Upper lobe of left lung (tissue), 6 donors: ENCODE measurements around the gene LAMTOR2. TPM values are rescaled to one million over a fixed set of nuclear protein-coding genes. Genes with fewer than 3 reads are reported as not detected.

Source experiments
- ATAC-seq, 2 donors: fragments of 200-7000 bp; cut with Tn5 transposase; one replicate each; pipeline ENCODE4 v1.9.1; 2022; ENCODE audit warnings: mild to moderate bottlenecking in 2 of 2, moderate library complexity in 2 of 2; ENCODE audit not compliant: low FRiP score in 2 of 2
- DNase-seq, 2 donors: peaks; one replicate each; pipeline ENCODE4 v3.0.0-alpha.2; 2019 to 2020
- H3K27ac ChIP-seq, 4 donors: fragments of 200-600 bp; sonication (generic); one replicate each; pipeline ENCODE4 v1.5.1; 2016 to 2019
- H3K27me3 ChIP-seq, 4 donors: fragments of 200-600 bp; sonication (generic); one replicate each; pipeline ENCODE4 v1.5.1; 2017 to 2019
- H3K36me3 ChIP-seq, 4 donors: fragments of 200-600 bp; sonication (generic); one replicate each; pipeline ENCODE4 v1.5.1; 2016 to 2019
- H3K4me1 ChIP-seq, 4 donors: fragments of 200-600 bp; sonication (generic); one replicate each; pipeline ENCODE4 v1.5.1; 2018 to 2019
- H3K4me3 ChIP-seq, 4 donors: fragments of 200-600 bp; sonication (generic); one replicate each; pipeline ENCODE4 v1.5.1; 2017 to 2019; ENCODE audit warnings: mild to moderate bottlenecking in 2 of 4, moderate library complexity in 1 of 4
- H3K9me3 ChIP-seq, 4 donors: fragments of 200-600 bp; sonication (generic); one replicate each; pipeline ENCODE4 v1.5.1; 2018 to 2019
- CTCF ChIP-seq, 6 experiments: fragments of 450-650 bp in 4 of 6; fragments of 200-600 bp in 2 of 6; sonication (generic) in 2 of 6; IDR thresholded peaks; one replicate each; pipeline ENCODE4 v1.5.1; 2016 to 2019; ENCODE audit warnings: antibody characterized with exemption in 6 of 6
- EP300 ChIP-seq, 4 donors: sonication (generic); formaldehyde crosslinking; IDR thresholded peaks; one replicate each; pipeline ENCODE4 v1.5.1; 2017; ENCODE audit warnings: antibody characterized with exemption in 4 of 4, control low read depth in 2 of 4
- POLR2A ChIP-seq, 4 donors: fragments of 450-650 bp; IDR thresholded peaks; one replicate each; pipeline ENCODE4 v1.5.1; 2016 to 2017; ENCODE audit warnings: antibody characterized with exemption in 4 of 4, mild to moderate bottlenecking in 2 of 4
- POLR2AphosphoS5 ChIP-seq, 2 donors: sonication (generic); formaldehyde crosslinking; IDR thresholded peaks; one replicate each; pipeline ENCODE4 v1.5.1; 2017; ENCODE audit warnings: antibody characterized with exemption in 2 of 2
- WGBS, 2 donors: methylation state at CpG; one replicate each; pipeline ENCODE4 v1.1.5; 2017 to 2018; 5-methylcytosine and 5-hydroxymethylcytosine counted together
- total RNA-seq, 6 donors: library from RNA; depleted of rRNA in 4 of 6; stranded (reverse); fragments of >200 nt in 4 of 6; gene quantifications; one replicate each; pipeline versions ENCODE4 v1.1.0 to v1.2.1, GENCODE V29; 2016 to 2021
- donor health status: DM: no; HTN: no; CAD: no; lungs with moderate emphysema.
- donor health status: DM: no; HTN: yes; CAD: no; lungs with severe emphysema.

Gene LAMTOR2
- total RNA-seq, 6 donors from 2014 or later: 35.6 to 84.5 (median 68.8) TPM

GRCh38 chr1:156102633-156103511 is 48.3 kb downstream of the LAMTOR2 start:
- Histone ChIP-seq H3K36me3 (no peaks in the 10 kb centered on the region), H3K4me1 (peaks cover 45 to 63% (median 50%) of the 10 kb centered on the region in 4 donors), H3K9me3 (no peaks in the 10 kb centered on the region), H3K27ac (peak overlapping the region; percentile 90 to 96 (median 92)), H3K27me3 (no peaks in the 10 kb centered on the region), H3K4me3 (peak overlapping the region in 1 of 4 donors; percentile 27)
- ATAC-seq: peak in 1 of 2 donors; percentile 0
- WGBS, 2 donors: 74 to 76% methylated on average over 11 to 16 of the region's 16 CpGs
- TF ChIP-seq POLR2A (IDR thresholded peaks at IDR 0.05) (no peak), EP300 (IDR thresholded peaks at IDR 0.05) (no peak), CTCF (IDR thresholded peaks at IDR 0.05) (no peak), POLR2AphosphoS5 (IDR thresholded peaks at IDR 0.05) (no peak)
- DNase-seq: peak in 1 of 2 donors; percentile 43

DNA sequence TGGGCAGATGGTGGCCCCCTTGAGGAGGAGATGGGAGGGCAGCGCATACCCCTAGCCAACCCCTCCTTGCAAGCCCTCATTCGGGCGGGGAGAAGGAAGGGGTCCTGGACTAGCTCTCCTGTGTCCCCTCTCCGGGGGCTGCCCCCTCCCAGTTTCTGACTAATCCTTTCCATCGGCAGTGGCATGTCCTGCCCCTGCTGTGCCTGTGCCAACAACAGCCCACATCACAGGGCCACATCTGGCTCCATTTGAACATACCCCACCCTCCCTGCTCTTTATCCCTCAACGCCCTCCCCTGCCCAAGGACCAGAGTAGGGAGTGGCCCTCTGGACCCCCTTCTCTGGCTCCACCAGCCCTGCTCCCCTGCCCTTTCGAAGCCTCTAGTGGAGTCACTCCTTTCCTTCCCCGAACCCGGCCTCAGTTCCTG is 49.0 kb downstream of the LAMTOR2 start:
- H3K4me3 ChIP-seq: peak overlapping the region in 1 of 4 donors; percentile 27
- H3K36me3 ChIP-seq: no peaks in the 10 kb centered on the region
- 42 to 65% methylated on average over 9 of the region's 9 CpGs for WGBS, 2 donors
- no peak for TF ChIP-seq CTCF (IDR thresholded peaks at IDR 0.05)
- no peak for TF ChIP-seq POLR2A (IDR thresholded peaks at IDR 0.05)
- no peak for TF ChIP-seq POLR2AphosphoS5 (IDR thresholded peaks at IDR 0.05)
- no peak for TF ChIP-seq EP300 (IDR thresholded peaks at IDR 0.05)
- H3K9me3 ChIP-seq: no peaks in the 10 kb centered on the region
- ATAC-seq: peak in 1 of 2 donors; percentile 9
- no peaks in the 10 kb centered on the region for H3K27me3 ChIP-seq
- peak in 1 of 2 donors; percentile 25 for DNase-seq
- peak overlapping the region; percentile 90 to 96 (median 92) for H3K27ac ChIP-seq
- H3K4me1 ChIP-seq: peaks cover 45 to 63% (median 50%) of the 10 kb centered on the region in 4 donors

GRCh38 chr1:156104065-156104810 is 49.7 kb downstream of the LAMTOR2 start:
- H3K4me3 ChIP-seq: peak overlapping the region in 1 of 4 donors; percentile 27
- H3K27me3 ChIP-seq: no peaks in the 10 kb centered on the region
- DNase-seq: peak; percentile 82 to 83
- WGBS, 2 donors: 31 to 34% methylated on average over 15 of the region's 15 CpGs
- ATAC-seq: peak; percentile 81 to 88
- H3K4me1 ChIP-seq: peaks cover 45 to 63% (median 50%) of the 10 kb centered on the region in 4 donors
- peak in 2 of 4 donors; percentile 11 to 24 for TF ChIP-seq POLR2A (IDR thresholded peaks at IDR 0.05)
- no peak for TF ChIP-seq EP300 (IDR thresholded peaks at IDR 0.05)
- peak in 1 of 2 donors; percentile 56 for TF ChIP-seq POLR2AphosphoS5 (IDR thresholded peaks at IDR 0.05)
- TF ChIP-seq CTCF (IDR thresholded peaks at IDR 0.05): no peak
- H3K36me3 ChIP-seq: no peaks in the 10 kb centered on the region
- peak overlapping the region; percentile 90 to 96 (median 92) for H3K27ac ChIP-seq
- H3K9me3 ChIP-seq: no peaks in the 10 kb centered on the region

DNA sequence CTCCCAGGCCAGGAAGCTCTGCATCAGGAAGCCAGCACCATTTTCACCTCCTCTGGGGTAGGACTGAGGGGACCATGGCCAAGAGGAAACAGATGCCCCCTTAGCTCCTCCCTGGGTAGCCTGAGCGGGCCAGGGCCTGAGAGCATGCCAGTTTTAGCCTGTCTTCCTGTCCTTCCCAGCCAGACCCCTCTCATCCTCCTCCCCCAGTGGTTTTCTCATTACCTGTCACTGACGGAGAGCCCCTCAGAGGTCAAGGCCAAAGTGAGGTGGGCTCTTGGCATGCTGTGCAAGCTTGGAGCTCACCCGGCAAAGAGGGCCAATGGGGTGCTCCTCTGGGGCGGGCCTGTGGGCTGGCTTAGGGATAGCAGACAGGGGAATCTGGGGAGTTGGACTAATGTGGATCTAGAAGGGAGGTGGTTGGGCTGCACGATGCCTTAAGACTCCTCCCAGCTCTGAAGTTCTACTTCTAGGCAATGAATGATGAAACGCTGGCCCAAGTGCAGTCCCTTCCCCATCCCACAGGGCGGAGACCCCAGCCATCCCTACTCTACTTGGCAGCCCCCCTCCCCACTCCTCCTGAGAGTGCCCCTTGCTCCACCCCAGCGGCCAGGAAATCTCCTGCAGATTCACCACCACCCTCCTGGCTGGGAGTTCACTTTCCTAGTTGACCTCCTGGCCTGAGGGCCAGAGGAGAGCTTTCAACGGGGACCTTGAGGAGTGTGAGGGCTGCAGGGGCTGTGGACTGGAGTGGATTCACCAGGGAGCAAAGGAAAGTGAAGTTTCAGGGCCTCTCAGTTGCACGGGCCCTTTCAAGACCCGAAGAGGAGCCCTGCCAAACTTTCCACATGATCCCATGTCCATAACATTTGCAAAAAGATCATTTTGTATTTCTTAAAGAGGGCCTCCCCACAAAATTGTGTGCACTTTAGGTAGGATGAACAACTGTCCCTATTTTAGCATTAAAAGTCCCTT is 50.6 kb downstream of the LAMTOR2 start:
- ATAC-seq: peak; percentile 35 to 54
- TF ChIP-seq CTCF (IDR thresholded peaks at IDR 0.05) (peak in 1 of 6 experiments; percentile 23), POLR2A (IDR thresholded peaks at IDR 0.05) (peak in 1 of 4 donors; percentile 21), EP300 (IDR thresholded peaks at IDR 0.05) (no peak)
- 61 to 65% methylated on average over 11 of the region's 11 CpGs for WGBS, 2 donors
- peaks cover 45 to 63% (median 50%) of the 10 kb centered on the region in 4 donors for H3K4me1 ChIP-seq
- peak overlapping the region in 3 of 4 donors; percentile 33 to 41 (median 39) for H3K4me3 ChIP-seq
- H3K36me3 ChIP-seq: no peaks in the 10 kb centered on the region
- DNase-seq: peak in 1 of 2 donors; percentile 38
- H3K9me3 ChIP-seq: no peaks in the 10 kb centered on the region
- peak overlapping the region; percentile 90 to 96 (median 92) for H3K27ac ChIP-seq
- H3K27me3 ChIP-seq: no peaks in the 10 kb centered on the region
